GM12864 (cell line): Measurements from ENCODE around the gene COMMD9.

Source experiments
- DNase-seq: peaks from one replicate; pipeline ENCODE4 v3.0.0-alpha.2; 2011; ENCODE audit warnings: low read depth
- H3K4me3 ChIP-seq: 2 replicates; pipeline ENCODE4 v1.5.1; 2011; ENCODE audit warnings: mild to moderate bottlenecking, low read depth, low read length, control low read depth
- TF ChIP-seq, protein P1 (sequence below): IDR thresholded peaks from 2 replicates; pipeline ENCODE4 v1.5.1; 2011; ENCODE audit warnings: low read depth, mild to moderate bottlenecking, moderate library complexity, low read length, control low read depth, inconsistent platforms; ENCODE audit errors: missing control alignments

COMMD9 gene

GRCh38 chr11:36295926-36296325, 6.7 kb upstream of the COMMD9 start, which contains the start of gene PRR5L:
TSS of gene PRR5L (plus strand) at chr11:36296288. CDS start at chr11:36401122, 104,834 bp downstream.
- no peak for DNase-seq
- TF ChIP-seq, protein P1, sequence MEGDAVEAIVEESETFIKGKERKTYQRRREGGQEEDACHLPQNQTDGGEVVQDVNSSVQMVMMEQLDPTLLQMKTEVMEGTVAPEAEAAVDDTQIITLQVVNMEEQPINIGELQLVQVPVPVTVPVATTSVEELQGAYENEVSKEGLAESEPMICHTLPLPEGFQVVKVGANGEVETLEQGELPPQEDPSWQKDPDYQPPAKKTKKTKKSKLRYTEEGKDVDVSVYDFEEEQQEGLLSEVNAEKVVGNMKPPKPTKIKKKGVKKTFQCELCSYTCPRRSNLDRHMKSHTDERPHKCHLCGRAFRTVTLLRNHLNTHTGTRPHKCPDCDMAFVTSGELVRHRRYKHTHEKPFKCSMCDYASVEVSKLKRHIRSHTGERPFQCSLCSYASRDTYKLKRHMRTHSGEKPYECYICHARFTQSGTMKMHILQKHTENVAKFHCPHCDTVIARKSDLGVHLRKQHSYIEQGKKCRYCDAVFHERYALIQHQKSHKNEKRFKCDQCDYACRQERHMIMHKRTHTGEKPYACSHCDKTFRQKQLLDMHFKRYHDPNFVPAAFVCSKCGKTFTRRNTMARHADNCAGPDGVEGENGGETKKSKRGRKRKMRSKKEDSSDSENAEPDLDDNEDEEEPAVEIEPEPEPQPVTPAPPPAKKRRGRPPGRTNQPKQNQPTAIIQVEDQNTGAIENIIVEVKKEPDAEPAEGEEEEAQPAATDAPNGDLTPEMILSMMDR, result no peak
- H3K4me3 ChIP-seq, result no peak within 1 kb of the TSS

- DNase-seq, result peak; percentile 22
- no peak overlapping the region for H3K4me3 ChIP-seq
- TF ChIP-seq, protein P1, result peak; percentile 54
Measured at GRCh38 chr11:36292311-36292722, 3.1 kb upstream of the COMMD9 start.

- no peak for DNase-seq
- peak overlapping the region; percentile 76 for H3K4me3 ChIP-seq
- TF ChIP-seq, protein P1, result no peak
Measured at GRCh38 chr11:36288442-36289225, 590 bp downstream of the COMMD9 start.

GRCh38 chr11:36282926-36283325, 6.3 kb downstream of the COMMD9 start:
- TF ChIP-seq, protein P1, result no peak
- DNase-seq, result no peak
- H3K4me3 ChIP-seq, result no peak overlapping the region

- H3K4me3 ChIP-seq, result no peak overlapping the region
- no peak for DNase-seq
- TF ChIP-seq, protein P1, result no peak
Measured at GRCh38 chr11:36281850-36282249, 7.4 kb downstream of the COMMD9 start.

DNA sequence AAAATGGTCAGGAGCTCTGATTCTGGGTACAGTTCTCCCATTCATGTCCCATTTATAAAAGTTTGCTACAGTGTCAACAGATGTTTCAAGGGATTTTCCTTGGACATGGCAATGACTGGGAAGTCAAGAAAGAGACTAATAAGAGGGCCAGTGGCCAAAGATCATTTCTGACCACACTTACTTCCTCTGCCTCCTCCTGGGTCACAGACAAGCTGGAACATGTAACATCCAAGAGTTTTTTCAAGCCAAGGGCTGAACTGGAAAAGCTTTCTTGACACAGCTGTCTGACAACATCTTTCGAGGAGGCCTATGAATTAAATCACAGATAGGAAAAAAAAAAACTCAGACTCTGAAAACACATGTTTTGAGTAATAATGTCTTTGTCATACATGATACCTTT, 8.7 kb downstream of the COMMD9 start:
- DNase-seq, result no peak
- TF ChIP-seq, protein P1, result no peak
- H3K4me3 ChIP-seq, result no peak overlapping the region
